ENCODE data around the gene SLC24A4. TPM values are rescaled to one million over a fixed set of nuclear protein-coding genes. Genes with fewer than 3 reads are reported as not detected.

Gene SLC24A4
- total RNA-seq, 1 donor from 2014 or later, result 0.26 TPM

DNA sequence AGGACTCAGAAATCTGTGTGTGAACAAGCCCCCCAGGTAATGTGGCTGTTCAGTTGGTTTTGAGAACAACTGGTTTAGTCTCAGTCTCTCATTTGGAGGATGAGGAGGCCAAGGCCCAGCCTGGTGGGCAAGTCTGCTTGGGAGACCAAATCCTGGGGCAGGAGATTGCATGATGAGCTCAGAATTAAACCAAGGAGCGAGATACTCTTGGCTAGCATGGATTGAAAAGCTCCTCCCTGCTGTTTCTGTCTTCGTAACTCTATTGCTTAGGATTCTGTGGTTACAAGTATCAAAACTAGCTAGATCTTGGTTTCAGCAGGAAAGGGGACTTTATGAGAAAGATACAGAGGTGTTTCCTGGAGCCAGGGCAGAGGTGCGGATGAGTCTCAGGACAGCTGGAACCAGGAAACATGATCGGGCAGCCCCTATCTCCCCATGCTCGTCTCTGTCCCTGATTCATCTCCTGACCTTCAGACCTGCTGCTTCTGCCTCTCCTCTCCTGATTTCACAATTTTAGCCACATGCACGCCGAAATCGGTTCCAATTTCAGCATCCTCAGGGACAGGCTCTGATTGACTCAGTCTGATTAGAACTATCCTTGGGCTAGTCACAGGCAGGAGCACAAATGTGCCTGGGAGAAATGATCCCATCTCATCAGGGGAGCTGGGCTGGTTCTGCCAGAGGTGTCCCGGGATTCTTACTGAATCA, 150.4 kb downstream of the SLC24A4 start:
- no peak for TF ChIP-seq CTCF (conservative IDR thresholded peaks at IDR 0.05)
- H3K4me3 Mint-ChIP-seq, result no peak overlapping the region
- H3K36me3 Mint-ChIP-seq (ENCODE audit: low read depth), result no peaks in the 10 kb centered on the region

DNA sequence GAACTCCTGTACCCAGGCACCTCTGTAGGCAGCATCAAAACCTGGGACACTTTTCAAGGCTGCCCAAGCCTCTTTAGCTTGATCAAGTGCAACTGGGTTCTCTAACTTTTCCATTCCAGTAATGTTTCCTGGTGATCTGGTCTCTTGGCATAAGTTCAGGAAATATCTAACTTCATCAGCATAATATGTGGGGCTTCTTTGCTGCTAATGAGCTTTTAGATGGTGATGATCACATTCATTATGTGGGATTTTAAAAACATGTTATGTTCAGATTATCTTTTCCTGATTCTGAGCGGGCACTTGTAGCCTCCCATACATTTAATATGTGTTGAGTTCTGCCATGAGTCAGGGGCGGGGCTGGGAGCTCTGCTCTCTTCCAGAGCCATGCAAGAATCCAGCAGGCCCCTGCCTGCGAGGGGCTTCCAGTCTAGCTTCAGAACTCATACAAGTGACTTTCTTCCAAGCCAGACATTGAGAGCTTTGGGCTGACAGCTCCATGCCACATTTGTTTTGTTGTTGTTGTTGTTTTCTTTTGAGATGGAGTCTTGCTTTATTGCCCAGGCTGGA, 151.1 kb downstream of the SLC24A4 start:
- DNase-seq (ENCODE audit: low read depth, low spot score), result no peak
- no peaks in the 10 kb centered on the region for H3K36me3 Mint-ChIP-seq (ENCODE audit: low read depth)
- peaks cover 14% of the 10 kb centered on the region for H3K27me3 Mint-ChIP-seq (ENCODE audit: low read depth)
- no peak for TF ChIP-seq CTCF (conservative IDR thresholded peaks at IDR 0.05)
- no peak overlapping the region for H3K27ac Mint-ChIP-seq (ENCODE audit: unreplicated experiment)
- H3K4me3 Mint-ChIP-seq, result no peak overlapping the region
- peaks cover 2% of the 10 kb centered on the region for H3K9me3 Mint-ChIP-seq
- H3K4me1 Mint-ChIP-seq, result no peaks in the 10 kb centered on the region

More for the DNA sequence above, 150.4 kb downstream of the SLC24A4 start:
- no peaks in the 10 kb centered on the region for H3K4me1 Mint-ChIP-seq
- no peak overlapping the region for H3K27ac Mint-ChIP-seq (ENCODE audit: unreplicated experiment)
- no peak for DNase-seq (ENCODE audit: low read depth, low spot score)
- H3K9me3 Mint-ChIP-seq, result peaks cover 3% of the 10 kb centered on the region
- peaks cover 14% of the 10 kb centered on the region for H3K27me3 Mint-ChIP-seq (ENCODE audit: low read depth)

GRCh38 chr14:92475037-92475436, 152.1 kb downstream of the SLC24A4 start:
- TF ChIP-seq CTCF (conservative IDR thresholded peaks at IDR 0.05), result no peak
- H3K4me3 Mint-ChIP-seq, result no peak overlapping the region
- no peak for DNase-seq (ENCODE audit: low read depth, low spot score)
- H3K4me1 Mint-ChIP-seq, result no peaks in the 10 kb centered on the region
- peaks cover 14% of the 10 kb centered on the region for H3K27me3 Mint-ChIP-seq (ENCODE audit: low read depth)
- no peaks in the 10 kb centered on the region for H3K9me3 Mint-ChIP-seq
- no peak overlapping the region for H3K27ac Mint-ChIP-seq (ENCODE audit: unreplicated experiment)
- no peaks in the 10 kb centered on the region for H3K36me3 Mint-ChIP-seq (ENCODE audit: low read depth)

DNA sequence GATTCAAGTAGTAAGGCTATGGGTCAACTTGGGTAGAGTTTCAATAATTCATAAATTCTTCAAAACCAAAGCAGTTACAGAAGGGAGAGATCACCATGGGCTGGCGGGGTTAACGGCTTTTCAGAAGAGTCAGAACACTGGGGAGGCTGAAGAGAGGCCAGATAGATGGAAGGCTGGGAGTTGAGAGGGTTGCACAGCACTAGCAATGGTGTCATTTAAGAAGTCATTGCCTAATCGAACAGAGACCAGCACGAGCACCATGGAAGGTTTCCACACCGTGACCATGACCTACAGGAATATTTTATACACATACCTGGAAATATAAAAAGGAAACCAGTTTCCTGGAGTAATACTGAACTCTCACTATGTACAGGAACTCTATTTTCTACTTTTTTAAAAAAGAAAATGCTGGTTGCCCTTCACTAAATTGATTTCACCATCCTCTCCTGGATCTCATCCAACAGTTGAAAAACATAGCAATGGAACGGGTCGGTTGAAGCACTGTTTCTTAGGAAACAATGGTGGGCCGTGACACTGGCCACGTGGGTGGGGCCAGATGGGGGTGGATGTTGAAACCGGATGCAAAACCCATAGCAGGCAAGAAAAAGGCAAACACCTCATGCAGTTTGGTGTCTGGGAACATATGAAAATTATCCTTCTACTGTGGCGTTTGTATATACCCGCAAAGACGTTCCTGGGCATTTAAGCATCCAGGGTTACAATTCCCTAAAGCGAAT, 152.7 kb downstream of the SLC24A4 start:
- Mint-ChIP-seq H3K27ac (ENCODE audit: unreplicated experiment) (no peak overlapping the region), H3K9me3 (no peaks in the 10 kb centered on the region), H3K36me3 (ENCODE audit: low read depth) (no peaks in the 10 kb centered on the region), H3K4me3 (no peak overlapping the region), H3K4me1 (no peaks in the 10 kb centered on the region), H3K27me3 (ENCODE audit: low read depth) (peaks cover 14% of the 10 kb centered on the region)
- TF ChIP-seq CTCF (conservative IDR thresholded peaks at IDR 0.05), result no peak
- DNase-seq (ENCODE audit: low read depth, low spot score), result no peak

DNA sequence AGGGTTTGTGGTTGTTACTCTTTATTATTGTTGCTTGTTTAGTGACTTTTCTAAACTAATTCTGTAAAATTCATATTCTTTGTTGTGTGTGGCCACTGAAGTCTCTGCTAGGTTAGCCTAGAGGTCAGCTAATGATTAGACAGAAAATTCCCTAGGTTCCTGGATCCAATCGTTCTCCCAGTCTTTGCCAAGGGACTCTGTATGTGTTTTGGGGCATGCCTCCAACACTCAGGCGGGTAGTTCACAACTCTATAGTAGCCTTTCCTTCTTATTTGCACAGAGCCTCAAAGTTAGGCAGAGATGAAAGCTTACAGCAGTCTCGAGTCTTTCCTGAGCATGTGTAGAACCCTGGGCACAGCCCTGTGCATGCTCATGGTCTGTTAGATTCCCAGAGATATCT, 157.9 kb downstream of the SLC24A4 start:
- no peaks in the 10 kb centered on the region for H3K36me3 Mint-ChIP-seq (ENCODE audit: low read depth)
- H3K4me1 Mint-ChIP-seq, result no peaks in the 10 kb centered on the region
- peaks cover 2% of the 10 kb centered on the region for H3K27me3 Mint-ChIP-seq (ENCODE audit: low read depth)
- no peak overlapping the region for H3K4me3 Mint-ChIP-seq
- H3K9me3 Mint-ChIP-seq, result no peaks in the 10 kb centered on the region
- TF ChIP-seq CTCF (conservative IDR thresholded peaks at IDR 0.05), result no peak
- DNase-seq (ENCODE audit: low read depth, low spot score), result no peak
- H3K27ac Mint-ChIP-seq (ENCODE audit: unreplicated experiment), result no peak overlapping the region
